SH-SY5Y (cell line): ENCODE measurements around the gene ZCCHC8.

Experiments used
- GATA2 ChIP-seq: IDR thresholded peaks from 2 replicates; pipeline ENCODE4 v1.6.1; 2011; ENCODE audit warnings: mild to moderate bottlenecking, low read depth, low read length
- GATA3 ChIP-seq: IDR thresholded peaks from 2 replicates; pipeline ENCODE4 v1.6.1; 2011; ENCODE audit warnings: low read depth, mild to moderate bottlenecking, low read length, moderate library complexity

- TF ChIP-seq GATA2 = no peak
- TF ChIP-seq GATA3 = no peak
Observed at GRCh38 chr12:122547330-122547729, 46.6 kb upstream of the ZCCHC8 start.
